Stimulated activated CD4-positive, alpha-beta T cell treated with anti-CD3 and anti-CD28 coated beads, Interleukin-2, amount 100 ng/mL, for 24 hours (primary cell): ENCODE measurements around the gene SPRR3.

Experiments
- DNase-seq, 2 donors: peaks; one replicate each; pipeline ENCODE4 v3.0.0-alpha.2; 2020

The SPRR3 gene, protein sequence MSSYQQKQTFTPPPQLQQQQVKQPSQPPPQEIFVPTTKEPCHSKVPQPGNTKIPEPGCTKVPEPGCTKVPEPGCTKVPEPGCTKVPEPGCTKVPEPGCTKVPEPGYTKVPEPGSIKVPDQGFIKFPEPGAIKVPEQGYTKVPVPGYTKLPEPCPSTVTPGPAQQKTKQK

GRCh38 chr1:153001382-153001781, at the start of gene SPRR3:
Gene SPRR3, plus strand, starts transcription at chr1:153001749. Its CDS starts 1,272 bp downstream, at chr1:153003021.
- DNase-seq: no peak

- no peak for DNase-seq
Observed at GRCh38 chr1:152953761-152954160, 47.8 kb upstream of the SPRR3 start.

DNA sequence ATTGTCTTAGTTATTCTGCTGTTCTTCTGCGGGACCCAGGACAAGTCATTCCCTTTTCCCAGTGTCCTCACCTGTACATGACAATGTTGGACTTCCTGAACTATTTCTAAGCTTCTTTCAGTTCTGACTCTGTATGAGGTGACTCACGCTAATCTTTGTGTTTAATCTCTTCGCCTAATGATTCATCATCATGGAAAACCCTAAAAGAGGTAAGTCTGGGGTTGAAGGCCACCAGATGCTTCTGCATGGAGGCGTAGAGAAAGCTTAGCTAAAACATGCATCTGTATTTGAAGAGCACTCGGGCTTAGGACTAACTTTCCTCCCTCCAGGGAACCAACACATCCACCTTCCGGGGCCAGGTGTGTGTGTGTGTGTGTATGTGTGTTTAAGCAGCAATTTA, 47.1 kb upstream of the SPRR3 start:
- DNase-seq: no peak

DNA sequence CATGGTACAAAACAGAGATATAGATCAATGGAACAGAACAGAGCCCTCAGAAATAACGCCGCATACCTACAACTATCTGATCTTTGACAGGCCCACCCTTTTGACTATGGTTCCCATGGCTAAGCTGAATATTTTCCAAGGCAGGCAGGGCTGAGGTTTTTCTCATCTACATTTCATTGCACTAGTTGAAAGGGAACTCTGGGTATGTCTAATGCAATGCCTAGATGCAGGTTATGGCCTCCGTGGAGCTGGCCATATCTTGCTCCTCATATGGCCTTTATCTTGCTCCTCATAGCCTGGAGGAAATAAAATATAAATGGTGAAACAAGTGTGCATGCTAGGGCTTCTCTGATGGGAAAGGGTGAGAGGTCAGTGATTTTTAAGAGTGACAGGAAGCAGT, 44.0 kb upstream of the SPRR3 start:
- DNase-seq: no peak

DNA sequence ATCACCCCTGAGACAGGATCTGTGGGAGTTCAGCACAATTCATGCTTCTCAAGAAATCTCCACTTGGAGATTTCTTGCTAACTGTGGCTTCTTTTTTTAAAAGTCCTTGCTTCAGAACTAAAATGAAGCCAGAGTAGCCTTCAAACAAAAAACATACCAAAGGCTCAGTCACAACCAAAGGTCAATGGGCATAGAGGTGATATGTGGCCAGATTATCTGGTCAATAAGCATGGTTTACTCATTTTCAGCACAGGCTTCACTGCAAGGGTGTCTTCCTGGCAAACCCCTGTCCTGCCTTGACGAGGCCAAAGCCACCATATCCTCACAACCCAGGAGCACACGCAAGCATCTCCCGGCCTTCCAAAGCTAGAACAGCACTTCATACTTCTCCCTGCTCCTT, 42.3 kb upstream of the SPRR3 start:
- no peak for DNase-seq

- DNase-seq: no peak
Observed at GRCh38 chr1:152959801-152960451, 41.6 kb upstream of the SPRR3 start.

- no peak for DNase-seq
Observed at GRCh38 chr1:152960452-152961044, 41.0 kb upstream of the SPRR3 start.

DNA sequence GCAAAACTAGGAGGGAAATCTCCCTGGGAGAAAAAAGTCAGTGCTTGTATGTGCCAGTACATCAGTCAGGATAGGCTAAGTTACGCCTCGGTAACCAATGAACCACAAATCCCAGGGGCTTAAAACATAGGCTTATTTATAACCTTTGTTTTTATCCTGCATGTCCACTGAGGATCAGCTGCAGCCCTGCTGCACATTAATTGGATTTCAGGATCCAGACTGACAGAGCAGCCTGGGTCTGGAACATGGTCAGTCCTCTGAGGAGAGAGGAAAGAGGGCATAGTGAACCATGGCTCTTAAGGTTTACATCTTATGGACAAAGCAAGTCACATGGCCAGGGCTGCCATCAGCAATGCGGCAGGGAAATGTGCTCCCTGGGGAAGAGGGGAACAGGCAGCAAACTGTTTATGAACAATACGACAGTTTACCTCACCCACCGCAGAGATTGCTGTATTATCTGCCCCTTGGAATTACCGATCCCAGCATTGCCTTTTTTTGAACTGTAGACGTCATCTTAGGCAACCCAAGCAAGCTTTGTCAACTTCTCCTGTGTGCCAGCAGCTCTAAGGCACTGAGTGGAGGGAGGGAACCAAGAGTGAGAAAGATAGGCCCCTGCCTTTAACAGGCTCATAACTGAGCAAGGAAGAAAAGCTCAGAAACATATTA, 40.2 kb upstream of the SPRR3 start:
- no peak for DNase-seq

- no peak for DNase-seq
Observed at GRCh38 chr1:152962876-152963415, 38.6 kb upstream of the SPRR3 start.

GRCh38 chr1:152964536-152964935, 37.0 kb upstream of the SPRR3 start:
- no peak for DNase-seq

- DNase-seq: no peak
Observed at GRCh38 chr1:152965853-152966252, 35.7 kb upstream of the SPRR3 start.

DNA sequence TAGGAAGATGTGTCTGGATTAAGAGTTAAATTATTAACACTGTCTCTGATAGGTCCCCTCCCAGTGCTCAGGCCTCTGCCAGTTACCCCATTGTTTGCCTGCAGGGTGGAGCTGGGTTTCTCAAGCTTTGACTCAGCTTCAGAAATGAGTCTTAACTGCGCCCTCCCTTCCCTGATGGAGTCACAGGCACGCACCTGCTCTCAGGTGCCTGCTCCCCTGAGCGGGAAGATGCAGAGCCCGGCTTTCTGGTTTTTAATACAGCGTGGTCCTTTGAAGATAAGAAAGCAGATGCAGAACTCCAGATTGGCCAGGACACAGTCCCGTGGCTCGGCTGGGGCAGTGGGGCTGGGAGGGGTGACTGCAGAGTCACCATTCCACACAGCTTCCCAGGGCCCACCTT, 34.3 kb upstream of the SPRR3 start:
- DNase-seq: no peak

DNA sequence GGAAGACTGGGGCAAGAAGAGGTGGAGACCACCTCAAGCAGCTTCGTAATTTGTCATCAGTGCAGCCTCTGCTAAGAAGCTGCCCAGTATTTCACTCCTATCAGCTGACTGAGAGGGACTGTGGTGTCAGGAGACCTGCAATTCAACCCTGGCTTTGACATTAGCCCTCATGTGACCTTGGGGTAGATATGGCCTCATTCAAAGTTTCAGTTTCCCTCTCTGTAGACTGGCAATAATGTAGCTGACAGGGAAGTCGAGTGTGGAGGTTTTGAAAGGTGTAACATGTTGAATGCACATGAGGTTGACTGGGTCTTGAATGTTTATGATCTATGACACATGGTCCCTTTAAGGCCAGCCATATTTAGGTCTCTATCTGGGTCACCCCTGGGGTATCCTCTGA, 33.3 kb upstream of the SPRR3 start:
- no peak for DNase-seq

- no peak for DNase-seq
Observed at GRCh38 chr1:152969036-152969435, 32.5 kb upstream of the SPRR3 start.

GRCh38 chr1:152970495-152970894, 31.1 kb upstream of the SPRR3 start, which contains the start of gene SPRR4:
Gene SPRR4, plus strand, starts transcription at chr1:152970648. Its CDS starts 1,243 bp downstream, at chr1:152971891.
- DNase-seq: no peak

GRCh38 chr1:152972196-152972886, 29.2 kb upstream of the SPRR3 start:
- DNase-seq: no peak

DNA sequence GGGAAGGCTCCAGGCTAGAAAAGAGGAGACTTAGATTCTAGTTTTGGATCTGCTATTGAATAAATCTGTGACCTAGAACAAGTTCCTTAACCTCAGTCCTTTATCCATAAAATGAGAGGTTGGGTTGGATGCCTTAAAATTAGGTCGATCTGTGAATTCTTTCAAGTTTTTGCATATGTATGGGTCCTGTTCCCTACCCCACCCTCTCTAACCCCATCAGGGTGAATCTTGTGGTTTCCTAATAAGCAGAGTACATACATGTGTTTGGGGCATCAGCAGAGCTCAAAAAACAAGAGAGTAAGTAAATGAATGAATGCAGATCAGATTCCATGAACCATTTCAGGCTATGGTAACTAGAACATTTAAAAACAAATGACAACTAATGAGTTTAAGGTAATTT, 24.9 kb upstream of the SPRR3 start:
- DNase-seq: no peak

DNA sequence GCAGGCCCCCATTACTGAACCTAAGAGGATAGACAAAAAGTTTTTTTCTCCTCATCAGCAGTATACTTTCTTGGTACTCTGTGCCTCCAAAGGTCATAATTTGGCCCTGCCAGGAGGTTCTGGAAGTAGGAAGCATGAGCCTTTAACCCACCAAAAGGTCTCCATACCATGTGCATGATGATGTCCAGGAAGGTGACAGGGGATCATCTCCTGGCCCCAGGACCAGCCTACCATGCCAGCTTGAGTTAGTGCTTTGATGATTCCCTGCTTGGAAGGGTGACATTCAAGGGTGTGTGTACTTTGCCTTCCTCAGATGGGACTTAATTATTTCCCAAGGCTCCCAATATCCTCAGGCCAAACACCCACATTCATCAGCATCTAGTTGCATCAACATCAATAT, 23.9 kb upstream of the SPRR3 start:
- no peak for DNase-seq

GRCh38 chr1:152980676-152981075, 20.9 kb upstream of the SPRR3 start:
- DNase-seq: no peak

DNA sequence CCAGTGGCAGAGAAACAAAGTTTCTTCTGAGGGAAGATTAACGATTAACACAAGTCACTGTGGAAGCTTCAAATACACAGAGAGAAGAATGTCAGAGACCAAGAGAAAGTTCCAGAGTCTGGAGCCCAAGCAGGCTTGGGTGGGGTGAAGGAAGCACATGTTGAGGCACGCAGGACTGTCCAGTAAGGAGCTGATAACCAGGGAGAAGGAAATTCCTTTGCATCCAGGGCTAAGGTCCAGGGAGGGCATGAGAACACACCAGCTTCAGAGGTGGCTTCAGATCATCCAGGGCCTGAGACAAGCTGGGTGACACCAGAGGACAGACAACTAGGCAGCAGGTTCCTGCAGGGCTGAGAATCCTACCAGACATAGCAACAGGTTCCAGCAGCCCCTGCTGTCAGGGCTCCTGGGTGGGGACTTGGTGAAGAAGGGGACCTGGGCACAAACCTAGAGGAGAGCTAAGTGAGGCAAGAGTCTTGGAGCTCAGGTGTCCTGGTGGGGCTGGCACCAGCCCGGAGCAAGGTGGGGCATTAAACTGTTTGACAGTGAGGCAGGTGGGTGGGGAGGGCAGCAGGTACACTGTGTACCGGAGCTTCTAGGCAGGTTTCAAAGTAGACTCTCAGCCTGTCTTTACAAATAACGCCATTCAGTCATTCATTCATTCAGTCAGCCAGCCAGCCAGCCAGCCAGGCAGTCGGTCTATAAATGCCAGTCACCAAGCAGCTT, 20.2 kb upstream of the SPRR3 start:
- DNase-seq: no peak

- DNase-seq: no peak
Observed at GRCh38 chr1:152982076-152982475, 19.5 kb upstream of the SPRR3 start.

DNA sequence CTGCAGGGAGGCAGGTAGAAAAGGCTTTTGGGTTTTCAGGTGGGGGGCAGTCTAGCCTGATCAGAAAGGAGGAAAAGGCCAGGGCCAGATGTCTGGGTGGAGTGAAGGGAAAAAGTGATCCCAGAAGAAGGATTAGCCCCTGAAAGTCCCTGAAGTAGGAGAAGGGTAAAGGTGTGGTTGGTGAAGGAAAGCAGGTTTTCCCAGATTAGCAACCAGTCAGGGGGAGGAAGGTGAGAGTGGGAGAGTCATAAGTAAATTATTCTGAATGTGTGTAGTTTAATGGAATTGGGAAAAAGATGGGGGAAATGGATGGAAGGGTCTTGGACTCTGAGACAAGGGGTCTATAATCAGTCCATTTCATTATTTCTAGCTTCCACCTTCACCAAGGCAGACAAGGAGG, 18.3 kb upstream of the SPRR3 start:
- no peak for DNase-seq
